A673 (cell line): ENCODE measurements around the gene PRKAG2.

Experiments
- CTCF ChIP-seq: fragments of 300-800, 200-600 bp; sonication (generic); conservative IDR thresholded peaks from 2 replicates; pipeline ENCODE4 v1.5.1; 2017; ENCODE audit warnings: low read depth, mild to moderate bottlenecking, antibody characterized with exemption, low read length, moderate library complexity, mixed read lengths
- EZH2 ChIP-seq: fragments of 200-600 bp; sonication (generic); IDR thresholded peaks from 2 replicates; pipeline ENCODE4 v1.6.1; 2017; ENCODE audit warnings: borderline replicate concordance, low read depth, mild to moderate bottlenecking, mixed read lengths, antibody characterized with exemption, low read length; ENCODE audit not compliant: poor library complexity, severe bottlenecking

- TF ChIP-seq CTCF (no peak), EZH2 (no peak)
These were observed 362.2 kb downstream of the PRKAG2 start for GRCh38 chr7:151514461-151515275.
